T-helper 1 cell treated with Interleukin-12 subunit alpha and Interleukin-12 subunit beta and Interleukin-4 antibody, amounts not matched to agents 30 μg/mL and 1 μg/mL, for 36 hours (primary cell): Measurements from ENCODE around the gene ZNF594.

Experiments used
- H3K27ac Mint-ChIP-seq: one replicate; pipeline ENCODE4 v1.8.0; 2021; ENCODE audit warnings: mild to moderate bottlenecking, mixed read lengths
- H3K27me3 Mint-ChIP-seq: one replicate; pipeline ENCODE4 v1.8.0; 2021; ENCODE audit warnings: low read depth, mixed read lengths
- H3K36me3 Mint-ChIP-seq: one replicate; pipeline ENCODE4 v1.8.0; 2021; ENCODE audit warnings: low read depth, mixed read lengths
- H3K4me1 Mint-ChIP-seq: one replicate; pipeline ENCODE4 v1.8.0; 2021; ENCODE audit warnings: low read depth, mixed read lengths
- H3K4me3 Mint-ChIP-seq: one replicate; pipeline ENCODE4 v1.8.0; 2021; ENCODE audit warnings: mild to moderate bottlenecking, moderate library complexity, mixed read lengths
- H3K9me3 Mint-ChIP-seq: one replicate; pipeline ENCODE4 v1.8.0; 2021; ENCODE audit warnings: mixed read lengths

ZNF594 gene

DNA sequence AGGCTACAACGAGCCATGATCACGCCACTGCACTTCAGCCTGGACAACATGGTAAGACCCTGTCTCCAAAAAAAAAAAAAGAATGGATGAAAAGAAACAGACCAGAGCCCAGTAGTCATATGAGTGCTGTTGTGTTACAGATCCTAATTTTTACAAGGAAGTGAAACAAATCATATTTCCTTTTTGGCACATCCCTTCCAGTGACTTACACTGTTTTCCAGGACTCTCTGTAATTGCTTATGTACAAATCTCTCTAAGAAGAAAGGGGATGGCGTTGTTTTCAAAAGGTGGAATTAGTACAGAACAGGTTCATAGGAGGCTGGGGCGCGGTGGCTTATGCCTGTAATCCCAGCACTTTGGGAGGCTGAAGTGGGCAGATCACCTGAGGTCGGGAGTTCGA lies 19.8 kb upstream of the ZNF594 start:
- H3K4me1 Mint-ChIP-seq: no peaks in the 10 kb centered on the region
- H3K27ac Mint-ChIP-seq: no peak overlapping the region
- H3K36me3 Mint-ChIP-seq: no peaks in the 10 kb centered on the region
- H3K27me3 Mint-ChIP-seq: no peaks in the 10 kb centered on the region
- no peaks in the 10 kb centered on the region for H3K9me3 Mint-ChIP-seq
- H3K4me3 Mint-ChIP-seq: no peak overlapping the region

DNA sequence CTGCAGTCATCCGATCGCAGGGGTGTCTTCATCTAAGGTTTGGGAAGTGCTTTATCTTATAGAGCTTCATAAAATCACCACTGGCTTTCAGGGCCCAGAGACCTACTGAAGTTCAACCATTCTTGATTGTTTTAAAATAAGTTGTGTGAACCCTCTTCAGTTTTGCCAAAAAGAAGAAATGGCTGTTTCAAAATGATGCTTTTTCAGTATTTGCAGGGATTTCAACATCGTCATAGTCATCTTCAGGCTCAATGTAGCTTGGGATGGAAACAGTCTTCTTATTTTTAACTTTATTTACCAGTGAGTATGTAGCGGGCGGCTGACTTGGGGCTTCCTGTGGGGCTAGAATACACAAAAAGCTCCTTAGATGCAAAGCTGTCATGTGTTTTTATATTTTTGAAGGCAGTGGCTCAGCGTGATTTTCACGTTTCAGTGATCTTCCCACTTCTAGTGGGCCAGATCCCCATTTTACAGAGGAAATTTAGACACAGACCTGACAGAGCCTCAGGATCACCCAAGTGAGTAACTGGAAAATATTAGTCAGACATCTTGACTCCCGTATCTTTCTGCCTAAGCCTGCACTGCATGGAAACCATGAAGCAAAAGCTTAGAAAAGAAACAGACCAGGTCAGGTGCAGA lies 19.1 kb upstream of the ZNF594 start:
- no peaks in the 10 kb centered on the region for H3K27me3 Mint-ChIP-seq
- no peaks in the 10 kb centered on the region for H3K36me3 Mint-ChIP-seq
- no peaks in the 10 kb centered on the region for H3K4me1 Mint-ChIP-seq
- no peaks in the 10 kb centered on the region for H3K9me3 Mint-ChIP-seq
- no peak overlapping the region for H3K4me3 Mint-ChIP-seq
- no peak overlapping the region for H3K27ac Mint-ChIP-seq

DNA sequence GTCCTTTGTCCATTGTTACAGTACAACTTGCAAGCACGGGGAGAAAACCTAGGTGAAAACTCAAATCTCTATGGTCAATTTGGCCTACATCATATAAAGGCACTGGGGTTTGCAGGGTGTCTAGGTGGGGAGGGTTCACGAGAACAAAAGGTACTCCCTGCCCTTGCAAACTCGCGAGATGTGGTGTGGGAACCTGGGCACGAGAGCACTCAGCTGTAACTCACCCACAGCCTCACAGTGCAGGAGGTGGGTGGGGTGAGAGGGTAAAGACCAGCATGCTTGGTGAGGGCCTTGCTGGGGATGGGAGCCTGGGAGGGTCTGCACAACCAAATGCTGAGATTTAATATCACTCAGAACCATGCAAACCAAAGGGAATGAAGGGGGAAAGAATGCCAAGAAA lies 18.4 kb upstream of the ZNF594 start:
- Mint-ChIP-seq H3K27me3 (no peaks in the 10 kb centered on the region), H3K27ac (no peak overlapping the region), H3K36me3 (no peaks in the 10 kb centered on the region), H3K4me1 (no peaks in the 10 kb centered on the region), H3K4me3 (no peak overlapping the region), H3K9me3 (no peaks in the 10 kb centered on the region)

DNA sequence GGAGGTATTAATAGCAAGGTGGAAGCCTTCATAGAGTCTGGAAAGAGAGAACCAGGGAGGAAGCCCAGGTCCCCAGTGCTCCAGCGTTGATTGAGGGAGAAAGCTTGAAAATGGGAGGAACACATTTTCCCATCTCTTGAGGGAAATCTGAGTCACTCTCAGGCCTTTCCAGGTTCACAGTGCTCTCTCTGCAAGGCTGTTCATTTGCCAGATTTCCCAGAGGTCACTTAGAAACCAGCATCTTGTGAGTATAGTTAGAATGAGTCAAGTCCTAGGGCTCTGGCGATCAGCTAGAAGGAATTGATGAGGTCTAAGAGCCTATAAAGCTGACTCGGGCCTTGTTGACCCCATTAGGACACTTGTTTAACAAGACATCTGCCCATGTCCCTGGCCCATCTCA lies 17.7 kb upstream of the ZNF594 start:
- Mint-ChIP-seq H3K27me3 (no peaks in the 10 kb centered on the region), H3K4me3 (no peak overlapping the region), H3K9me3 (no peaks in the 10 kb centered on the region), H3K36me3 (no peaks in the 10 kb centered on the region), H3K4me1 (no peaks in the 10 kb centered on the region), H3K27ac (no peak overlapping the region)

DNA sequence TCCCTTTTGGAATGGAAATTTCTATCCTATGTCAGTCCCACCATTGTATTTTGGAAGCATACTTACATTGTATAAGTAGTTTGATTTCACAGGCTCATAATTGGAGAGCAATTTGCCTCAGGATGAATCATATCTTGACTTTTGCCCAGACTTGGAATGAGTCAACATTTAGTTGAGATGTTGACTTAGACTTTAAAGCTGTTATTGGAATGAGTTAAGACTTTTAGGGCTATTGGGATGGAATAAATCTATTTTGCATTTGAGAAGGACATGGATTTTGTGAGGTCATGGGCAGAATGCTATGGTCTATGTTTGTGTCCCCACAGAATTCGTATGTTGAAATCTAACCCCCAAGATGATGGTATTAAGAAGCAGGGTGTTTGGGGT lies 12.2 kb upstream of the ZNF594 start:
- no peaks in the 10 kb centered on the region for H3K36me3 Mint-ChIP-seq
- peaks cover 5% of the 10 kb centered on the region for H3K4me1 Mint-ChIP-seq
- H3K27me3 Mint-ChIP-seq: no peaks in the 10 kb centered on the region
- H3K27ac Mint-ChIP-seq: no peak overlapping the region
- H3K9me3 Mint-ChIP-seq: peaks cover 6% of the 10 kb centered on the region
- no peak overlapping the region for H3K4me3 Mint-ChIP-seq

DNA sequence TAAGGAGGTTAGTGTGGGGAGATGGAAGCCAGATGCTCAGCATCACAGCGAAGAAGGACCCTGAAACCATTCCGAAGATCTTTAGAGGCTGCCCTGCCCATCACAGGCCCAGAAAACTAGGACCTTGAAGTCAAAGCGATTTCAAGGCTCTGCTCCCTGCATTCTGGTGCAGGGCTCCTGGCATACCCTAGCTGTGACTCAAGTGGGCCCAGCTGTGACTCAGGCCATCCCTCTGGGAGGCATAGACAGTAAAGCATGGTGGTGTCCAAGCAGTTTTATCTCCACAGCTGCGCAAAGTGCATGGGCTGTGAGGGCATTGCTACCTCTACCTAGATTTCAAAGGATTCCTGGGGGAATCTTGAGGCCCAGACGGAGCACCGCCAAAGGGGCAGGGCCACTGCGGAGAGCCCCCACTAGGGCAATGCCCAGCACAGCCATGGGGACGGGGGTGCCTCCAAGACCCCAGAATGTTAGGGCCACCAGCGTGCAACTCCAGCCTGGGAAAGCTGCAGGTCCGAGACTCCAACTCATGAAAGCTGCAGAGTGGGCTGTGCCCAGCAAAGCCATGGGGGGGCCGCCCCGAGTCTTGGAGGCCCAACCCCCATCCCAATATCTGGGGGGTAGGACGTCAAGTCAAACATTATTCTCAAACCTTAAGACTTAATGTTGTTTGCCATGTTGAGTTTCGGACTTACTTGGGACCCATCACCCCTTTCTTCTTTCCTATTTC lies 11.7 kb upstream of the ZNF594 start:
- H3K36me3 Mint-ChIP-seq: no peaks in the 10 kb centered on the region
- no peak overlapping the region for H3K27ac Mint-ChIP-seq

DNA sequence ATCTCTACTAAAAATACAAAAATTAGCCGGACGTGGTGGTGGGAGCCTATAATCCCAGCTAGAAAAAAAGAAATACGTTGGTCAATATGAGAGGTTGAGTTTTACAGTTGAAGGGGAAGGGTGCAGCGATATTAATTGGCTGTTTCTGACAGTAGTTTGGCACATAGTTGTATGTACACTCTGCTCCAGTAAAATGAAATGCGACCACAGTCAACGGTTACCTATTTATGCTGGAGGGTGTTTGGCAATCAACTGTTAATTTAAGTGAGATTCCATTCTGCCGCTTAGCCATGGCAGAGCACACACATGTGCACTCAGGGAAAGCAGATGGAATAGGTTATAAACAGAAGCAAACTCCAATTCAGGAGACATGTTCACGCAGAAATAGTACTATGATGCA lies 9.3 kb upstream of the ZNF594 start:
- Mint-ChIP-seq H3K9me3 (peaks cover 6% of the 10 kb centered on the region), H3K4me1 (peaks cover 7% of the 10 kb centered on the region), H3K27ac (no peak overlapping the region)

More for the DNA sequence above, 11.7 kb upstream of the ZNF594 start:
- peaks cover 6% of the 10 kb centered on the region for H3K9me3 Mint-ChIP-seq
- no peak overlapping the region for H3K4me3 Mint-ChIP-seq
- peaks cover 5% of the 10 kb centered on the region for H3K4me1 Mint-ChIP-seq
- no peaks in the 10 kb centered on the region for H3K27me3 Mint-ChIP-seq

DNA sequence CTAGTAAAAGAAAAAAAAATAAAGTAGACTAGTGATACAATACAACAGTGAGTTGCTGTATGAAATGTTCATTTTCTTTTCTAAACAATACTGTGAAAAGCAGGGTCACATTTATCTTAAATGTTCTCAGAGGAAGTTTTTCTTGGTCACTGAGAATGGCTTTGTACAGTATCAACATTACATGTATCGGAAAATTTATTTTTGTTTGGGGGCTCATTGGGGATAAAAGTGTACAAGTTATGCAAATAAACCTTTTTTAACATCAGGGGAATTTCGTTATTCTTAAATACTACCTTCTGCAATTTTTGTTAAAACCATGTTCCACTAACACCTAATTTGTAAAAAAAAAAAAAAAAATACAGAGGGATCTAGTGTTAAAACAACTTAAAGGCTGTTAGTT lies 8.7 kb upstream of the ZNF594 start:
- Mint-ChIP-seq H3K9me3 (peaks cover 6% of the 10 kb centered on the region), H3K4me1 (peaks cover 7% of the 10 kb centered on the region), H3K36me3 (no peaks in the 10 kb centered on the region), H3K27ac (no peak overlapping the region), H3K4me3 (no peak overlapping the region), H3K27me3 (no peaks in the 10 kb centered on the region)

More for the DNA sequence above, 9.3 kb upstream of the ZNF594 start:
- Mint-ChIP-seq H3K27me3 (no peaks in the 10 kb centered on the region), H3K36me3 (no peaks in the 10 kb centered on the region), H3K4me3 (no peak overlapping the region)

DNA sequence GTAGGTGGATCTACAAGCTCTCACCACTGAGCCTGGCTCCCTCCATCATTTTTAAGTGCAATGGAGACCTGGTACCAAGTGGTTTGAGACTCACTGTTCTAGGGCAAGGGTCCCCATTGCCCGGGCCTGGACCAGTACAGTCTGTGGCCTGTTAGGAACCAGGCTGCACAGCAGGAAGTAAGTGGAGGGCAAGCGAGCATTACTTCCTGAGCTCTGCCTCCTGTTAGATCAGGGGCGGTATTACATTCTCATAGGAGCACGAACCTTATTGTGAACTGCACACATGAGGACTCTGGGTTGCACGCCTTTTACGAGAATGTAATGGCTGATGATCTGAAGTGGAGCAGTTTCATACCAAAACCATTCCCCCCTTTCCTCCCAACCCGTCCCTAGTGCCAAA lies 6.8 kb upstream of the ZNF594 start:
- H3K36me3 Mint-ChIP-seq: no peaks in the 10 kb centered on the region
- H3K4me1 Mint-ChIP-seq: peaks cover 2% of the 10 kb centered on the region
- H3K9me3 Mint-ChIP-seq: no peaks in the 10 kb centered on the region
- H3K4me3 Mint-ChIP-seq: no peak overlapping the region
- H3K27ac Mint-ChIP-seq: no peak overlapping the region
- no peaks in the 10 kb centered on the region for H3K27me3 Mint-ChIP-seq

DNA sequence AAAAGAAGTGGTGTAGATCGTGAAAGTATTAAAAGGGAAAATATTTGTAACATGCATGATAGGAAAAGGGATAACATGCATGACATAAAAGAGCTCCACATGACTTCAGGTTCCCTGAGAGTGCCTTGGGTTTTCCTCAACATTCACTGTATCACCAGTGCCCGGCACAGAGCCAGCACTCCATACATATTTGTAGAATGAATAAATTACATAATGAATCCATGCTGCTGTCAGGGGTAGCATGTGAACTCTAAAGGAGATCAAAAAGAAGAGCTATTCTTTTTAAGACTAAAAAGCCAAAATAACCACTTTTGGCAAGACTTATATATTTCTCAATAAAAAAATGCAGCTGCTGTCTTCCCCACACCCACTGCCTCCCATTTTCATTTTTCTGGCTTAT lies 2.7 kb upstream of the ZNF594 start:
- Mint-ChIP-seq H3K4me3 (no peak overlapping the region), H3K27ac (no peak overlapping the region), H3K36me3 (peaks cover 22% of the 10 kb centered on the region), H3K4me1 (peaks cover 19% of the 10 kb centered on the region), H3K27me3 (no peaks in the 10 kb centered on the region), H3K9me3 (peaks cover 23% of the 10 kb centered on the region)

DNA sequence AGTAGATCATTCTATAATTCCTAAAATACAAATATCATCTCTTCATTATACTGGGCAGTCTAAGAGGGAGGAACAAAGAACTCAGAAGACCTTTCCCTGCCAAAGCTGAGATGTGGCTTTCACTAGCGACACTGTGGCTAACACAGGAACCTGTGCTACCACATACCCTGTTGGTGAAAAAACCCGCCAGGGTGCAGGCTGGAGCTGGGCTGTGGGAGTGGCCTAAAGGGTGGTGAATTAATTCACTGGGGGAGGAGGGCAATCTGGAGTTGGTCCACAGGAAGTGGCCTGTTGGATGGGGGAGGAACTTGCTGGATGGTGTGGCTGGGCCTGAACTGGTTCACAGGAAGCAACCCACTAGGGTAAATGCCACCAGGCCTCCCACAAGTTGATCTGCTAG lies 7.4 kb downstream of the ZNF594 start:
- Mint-ChIP-seq H3K4me3 (no peak overlapping the region), H3K4me1 (no peaks in the 10 kb centered on the region), H3K36me3 (peaks cover 67% of the 10 kb centered on the region), H3K27me3 (no peaks in the 10 kb centered on the region), H3K27ac (no peak overlapping the region), H3K9me3 (peaks cover 74% of the 10 kb centered on the region)

DNA sequence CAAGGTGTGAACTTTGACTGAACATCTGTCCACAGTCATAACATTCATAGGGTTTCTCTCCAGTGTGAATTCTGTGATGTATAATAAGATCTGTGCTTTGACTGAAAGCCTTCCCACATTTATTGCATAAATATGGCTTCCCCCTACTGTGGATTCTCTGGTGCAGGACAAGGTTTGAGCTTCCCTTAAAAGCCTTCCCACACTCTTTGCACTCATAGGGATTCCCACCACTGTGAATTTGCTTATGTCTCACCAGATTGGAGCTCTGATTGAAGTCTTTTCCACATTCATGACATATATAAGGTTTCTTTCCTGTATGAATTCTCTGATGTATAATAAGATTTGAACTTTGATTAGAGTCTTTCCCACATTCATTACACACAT lies 8.3 kb downstream of the ZNF594 start:
- no peak overlapping the region for H3K4me3 Mint-ChIP-seq
- no peaks in the 10 kb centered on the region for H3K4me1 Mint-ChIP-seq
- H3K27me3 Mint-ChIP-seq: no peaks in the 10 kb centered on the region
- peak overlapping the region; percentile 31 for H3K27ac Mint-ChIP-seq
- H3K9me3 Mint-ChIP-seq: peaks cover 78% of the 10 kb centered on the region
- peaks cover 66% of the 10 kb centered on the region for H3K36me3 Mint-ChIP-seq

DNA sequence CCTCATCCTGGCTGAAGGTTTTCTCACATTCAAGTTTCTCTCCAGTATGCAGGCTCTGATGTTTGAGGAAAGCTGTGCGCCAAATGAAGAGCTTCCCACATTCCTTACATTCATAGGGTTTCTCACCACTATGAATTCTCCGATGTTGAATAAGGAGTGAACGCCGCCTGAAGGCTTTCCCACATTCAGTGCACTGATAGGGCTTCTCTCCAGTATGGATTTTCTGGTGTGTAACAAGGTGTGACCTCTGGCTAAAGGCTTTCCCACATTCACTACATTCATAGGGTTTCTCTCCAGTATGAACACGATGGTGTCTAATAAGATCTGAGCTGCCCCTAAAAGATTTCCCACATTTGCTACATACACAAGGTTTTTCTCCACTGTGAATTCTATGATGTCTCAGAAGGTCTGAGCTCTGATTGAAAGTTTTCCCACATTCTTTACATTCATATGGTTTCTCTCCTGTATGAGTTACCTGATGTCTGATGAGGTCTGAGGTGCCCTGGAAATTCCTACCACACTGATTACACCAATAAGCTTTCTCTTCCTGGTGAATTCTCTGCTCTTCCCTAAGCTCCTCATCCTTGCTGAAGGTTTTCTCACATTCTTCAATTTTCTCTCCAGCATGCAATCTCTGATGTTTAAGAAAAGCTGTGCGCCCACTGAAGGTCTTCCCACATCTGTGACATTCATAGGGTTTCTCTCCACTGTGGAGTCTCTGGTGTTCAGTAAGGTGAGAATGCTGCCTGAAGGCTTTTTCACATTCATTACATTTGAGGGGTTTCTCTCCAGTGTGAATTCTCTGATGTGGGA lies 8.9 kb downstream of the ZNF594 start:
- H3K4me3 Mint-ChIP-seq: no peak overlapping the region
- no peaks in the 10 kb centered on the region for H3K27me3 Mint-ChIP-seq
- no peaks in the 10 kb centered on the region for H3K4me1 Mint-ChIP-seq
- peaks cover 60% of the 10 kb centered on the region for H3K36me3 Mint-ChIP-seq
- H3K27ac Mint-ChIP-seq: peak overlapping the region; percentile 31
- peaks cover 78% of the 10 kb centered on the region for H3K9me3 Mint-ChIP-seq

DNA sequence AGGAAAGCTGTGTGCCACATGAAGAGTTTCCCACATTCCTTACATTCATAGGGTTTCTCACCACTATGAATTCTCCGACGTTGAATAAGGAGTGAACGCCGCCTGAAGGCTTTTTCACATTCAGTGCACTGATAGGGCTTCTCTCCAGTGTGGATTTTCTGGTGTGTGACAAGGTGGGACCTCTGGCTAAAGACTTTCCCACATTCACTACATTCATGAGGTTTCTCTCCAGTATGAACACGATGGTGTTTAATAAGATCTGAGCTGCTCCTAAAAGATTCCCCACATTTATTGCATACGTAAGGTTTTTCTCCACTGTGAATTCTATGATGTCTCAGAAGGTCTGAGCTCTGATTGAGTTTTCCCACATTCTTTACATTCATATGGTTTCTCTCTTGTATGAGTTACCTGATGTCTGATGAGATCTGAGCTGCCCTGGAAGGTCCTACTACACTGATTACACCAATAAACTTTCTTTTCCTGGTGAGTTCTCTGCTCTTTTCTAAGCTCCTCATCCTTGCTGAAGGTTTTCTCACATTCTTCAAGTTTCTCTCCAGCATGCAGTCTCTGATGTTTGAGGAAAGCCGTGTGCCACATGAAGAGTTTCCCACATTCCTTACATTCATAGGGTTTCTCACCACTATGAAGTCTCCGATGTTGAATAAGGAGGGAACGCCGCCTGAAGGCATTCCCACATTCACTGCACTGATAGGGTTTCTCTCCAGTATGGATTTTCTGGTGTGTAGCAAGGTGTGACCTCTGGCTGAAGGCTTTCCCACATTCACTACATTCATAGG lies 10.0 kb downstream of the ZNF594 start:
- Mint-ChIP-seq H3K4me3 (no peak overlapping the region), H3K36me3 (peaks cover 55% of the 10 kb centered on the region), H3K27me3 (no peaks in the 10 kb centered on the region), H3K4me1 (no peaks in the 10 kb centered on the region), H3K9me3 (peaks cover 69% of the 10 kb centered on the region), H3K27ac (no peak overlapping the region)
